C1 segment of cervical spinal cord (tissue), 14 donors: Measurements from ENCODE around the gene SULT1C3.

Experiments
- DNase-seq, 14 donors: peaks; one replicate each; lab custom pipeline; 2025; lab: John Stamatoyannopoulos, UW

SULT1C3 gene

GRCh38 chr2:108301558-108301957, 61.8 kb downstream of the SULT1C3 start:
- DNase-seq: no peak

- DNase-seq: no peak
Measured at GRCh38 chr2:108304975-108305374, 65.2 kb downstream of the SULT1C3 start.

GRCh38 chr2:108305901-108306300, 66.1 kb downstream of the SULT1C3 start:
- no peak for DNase-seq

- no peak for DNase-seq
Measured at GRCh38 chr2:108309903-108310302, 70.1 kb downstream of the SULT1C3 start.
